Measurements from ENCODE around the gene NMD3.

NMD3 gene

DNA sequence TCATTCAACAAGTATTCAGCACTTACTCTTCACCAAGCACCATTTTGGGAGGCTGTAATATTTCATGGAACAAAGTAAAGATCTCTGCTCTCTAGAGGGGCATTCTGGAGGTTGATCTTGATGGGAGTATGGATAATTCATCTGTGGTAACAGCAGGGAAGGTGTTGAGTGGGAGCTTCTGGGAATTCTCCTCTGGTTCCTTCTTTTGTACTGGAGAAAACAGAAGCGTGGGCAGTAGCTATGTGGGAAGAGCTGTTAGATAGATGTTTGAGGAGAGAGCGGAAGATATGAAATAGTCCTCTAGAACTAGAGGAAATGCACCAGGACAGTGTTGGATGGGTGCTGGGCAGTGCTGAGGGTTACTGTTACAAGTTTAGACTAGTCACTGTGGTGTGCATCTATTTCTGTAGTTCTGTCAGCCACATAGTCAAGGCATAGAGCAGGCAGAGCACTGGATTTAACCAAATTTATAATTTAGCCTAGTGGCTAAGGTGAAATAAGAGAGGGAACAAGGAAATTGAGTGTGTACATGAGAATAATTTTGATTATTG lies 9.6 kb downstream of the NMD3 start:
- FAIRE-seq (no peak), DNase-seq (ENCODE audit: insufficient read length, low spot score) (no peak)
- TF ChIP-seq, protein P1, sequence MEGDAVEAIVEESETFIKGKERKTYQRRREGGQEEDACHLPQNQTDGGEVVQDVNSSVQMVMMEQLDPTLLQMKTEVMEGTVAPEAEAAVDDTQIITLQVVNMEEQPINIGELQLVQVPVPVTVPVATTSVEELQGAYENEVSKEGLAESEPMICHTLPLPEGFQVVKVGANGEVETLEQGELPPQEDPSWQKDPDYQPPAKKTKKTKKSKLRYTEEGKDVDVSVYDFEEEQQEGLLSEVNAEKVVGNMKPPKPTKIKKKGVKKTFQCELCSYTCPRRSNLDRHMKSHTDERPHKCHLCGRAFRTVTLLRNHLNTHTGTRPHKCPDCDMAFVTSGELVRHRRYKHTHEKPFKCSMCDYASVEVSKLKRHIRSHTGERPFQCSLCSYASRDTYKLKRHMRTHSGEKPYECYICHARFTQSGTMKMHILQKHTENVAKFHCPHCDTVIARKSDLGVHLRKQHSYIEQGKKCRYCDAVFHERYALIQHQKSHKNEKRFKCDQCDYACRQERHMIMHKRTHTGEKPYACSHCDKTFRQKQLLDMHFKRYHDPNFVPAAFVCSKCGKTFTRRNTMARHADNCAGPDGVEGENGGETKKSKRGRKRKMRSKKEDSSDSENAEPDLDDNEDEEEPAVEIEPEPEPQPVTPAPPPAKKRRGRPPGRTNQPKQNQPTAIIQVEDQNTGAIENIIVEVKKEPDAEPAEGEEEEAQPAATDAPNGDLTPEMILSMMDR (IDR thresholded peaks at IDR 0.05; ENCODE audit: insufficient read depth, missing control alignments): no peak

GRCh38 chr3:161231861-161232260 lies 10.8 kb downstream of the NMD3 start:
- no peak for DNase-seq (ENCODE audit: insufficient read length, low spot score)
- TF ChIP-seq, protein P1 (IDR thresholded peaks at IDR 0.05; ENCODE audit: insufficient read depth, missing control alignments): no peak
- no peak for FAIRE-seq

DNA sequence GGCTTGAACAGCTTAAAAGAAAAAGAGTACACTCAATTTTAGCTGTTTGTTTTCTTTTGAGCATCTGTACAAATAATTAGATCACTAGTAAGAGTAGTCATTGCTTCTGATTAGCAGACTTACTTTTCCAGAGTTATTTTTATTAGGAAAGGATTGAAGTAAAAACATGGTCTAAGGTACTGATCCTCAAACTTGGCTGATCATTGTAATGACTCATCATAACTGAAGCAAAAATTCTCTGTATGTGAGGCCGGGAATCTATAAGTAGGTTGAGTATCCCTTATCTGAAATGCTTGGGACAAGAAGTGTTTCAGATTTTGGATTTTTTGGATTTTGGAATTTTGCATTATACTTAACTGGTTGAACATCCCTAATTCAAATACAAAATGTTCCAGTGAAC lies 12.4 kb downstream of the NMD3 start:
- TF ChIP-seq, protein P1 (IDR thresholded peaks at IDR 0.05; ENCODE audit: insufficient read depth, missing control alignments): no peak
- peak; percentile 41 for FAIRE-seq
- no peak for DNase-seq (ENCODE audit: insufficient read length, low spot score)

DNA sequence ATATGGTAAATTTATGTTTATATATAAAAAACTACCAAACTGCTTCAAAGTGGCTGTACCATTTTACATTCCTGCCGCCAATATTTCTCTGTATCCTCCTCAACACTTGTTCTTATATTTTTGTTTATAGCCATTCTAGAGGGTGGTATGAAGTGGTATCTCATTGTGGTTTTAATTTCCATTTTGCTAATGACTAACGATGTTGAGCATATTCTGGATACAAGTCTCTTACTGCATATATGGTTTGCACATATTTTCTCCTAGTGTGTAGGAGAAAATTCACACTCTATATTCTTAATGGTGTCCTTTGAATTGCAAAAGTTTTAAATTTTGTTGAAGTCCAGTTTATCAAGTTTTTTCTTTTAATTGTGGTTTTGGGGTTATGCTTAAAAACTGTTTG lies 15.1 kb downstream of the NMD3 start:
- DNase-seq (ENCODE audit: insufficient read length, low spot score) (no peak), FAIRE-seq (no peak)
- TF ChIP-seq, protein P1 (IDR thresholded peaks at IDR 0.05; ENCODE audit: insufficient read depth, missing control alignments): no peak

GRCh38 chr3:161239700-161240099 lies 18.6 kb downstream of the NMD3 start:
- DNase-seq (ENCODE audit: insufficient read length, low spot score) (no peak), FAIRE-seq (no peak)
- TF ChIP-seq, protein P1 (IDR thresholded peaks at IDR 0.05; ENCODE audit: insufficient read depth, missing control alignments): no peak

- DNase-seq (ENCODE audit: insufficient read length, low spot score) (no peak), FAIRE-seq (no peak)
- TF ChIP-seq, protein P1 (IDR thresholded peaks at IDR 0.05; ENCODE audit: insufficient read depth, missing control alignments): no peak
Observed at GRCh38 chr3:161244538-161244937, 23.4 kb downstream of the NMD3 start.

DNA sequence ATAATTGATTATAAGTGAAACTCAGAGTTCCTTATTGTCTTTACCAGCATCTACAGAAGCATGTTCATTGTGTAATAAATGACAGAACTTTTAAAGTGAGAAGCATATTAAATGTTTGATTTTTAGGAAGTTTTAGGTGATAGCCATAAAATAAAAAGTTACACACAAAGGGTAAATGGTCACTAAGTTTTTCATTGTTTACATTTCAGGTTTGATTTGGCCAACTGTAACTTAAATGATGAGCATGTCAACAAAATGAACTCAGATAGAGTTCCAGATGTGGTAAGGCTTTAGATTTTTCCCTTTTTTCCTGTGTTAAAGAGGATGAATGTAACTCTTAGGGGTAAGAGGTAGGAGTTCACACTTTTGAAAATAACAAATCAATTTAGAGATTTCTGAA lies 25.9 kb downstream of the NMD3 start:
- DNase-seq (ENCODE audit: insufficient read length, low spot score): no peak
- TF ChIP-seq, protein P1 (IDR thresholded peaks at IDR 0.05; ENCODE audit: insufficient read depth, missing control alignments): no peak
- FAIRE-seq: no peak

All from D721Med (cell line).